Panc1 (cell line): ENCODE data around the gene NCK2. TPM values are rescaled to one million over a fixed set of nuclear protein-coding genes. Genes with fewer than 3 reads are reported as not detected.

Experiments
- ATAC-seq: fragments of 200-7000 bp; cut with Tn5 transposase; 2 replicates; pipeline ENCODE4 v1.9.1; 2020; ENCODE audit warnings: mild to moderate bottlenecking, moderate library complexity
- BruUV-seq: library from RNA; stranded (reverse); fragments of 400-500 nt; replicated peaks from 2 replicates; lab custom pipeline; 2021; lab: Mats Ljungman, UMichigan
- CTCF ChIA-PET: fragments of 300-600 bp; sonication (Branson Sonifier 250); formaldehyde crosslinking; loops from one replicate; lab custom pipeline; 2022; ENCODE audit warnings: antibody characterized with exemption; lab: Charles Lee
- POLR2A ChIA-PET: fragments of 300-600 bp; sonication (Branson Sonifier 250); formaldehyde crosslinking; loops from one replicate; lab custom pipeline; 2022; ENCODE audit warnings: antibody characterized with exemption; lab: Charles Lee
- DNase-seq: peaks from one replicate; pipeline ENCODE4 v3.0.0-alpha.2; 2010; ENCODE audit warnings: low read depth, low spot score
- H3K27ac ChIP-seq: 2 replicates; pipeline ENCODE4 v1.5.1; 2011; ENCODE audit warnings: mild to moderate bottlenecking, low read length, inconsistent platforms
- H3K27me3 ChIP-seq: fragments of 200-500 bp; sonication (Bioruptor generic); 2 replicates; pipeline ENCODE4 v1.6.0; 2014; ENCODE audit warnings: low read length, inconsistent platforms; ENCODE audit not compliant: control insufficient read depth, insufficient read depth
- H3K36me3 ChIP-seq: fragments of 200-500 bp; sonication (Bioruptor generic); 2 replicates; pipeline ENCODE4 v1.5.1; 2014; ENCODE audit warnings: inconsistent platforms, mild to moderate bottlenecking, low read length, moderate library complexity; ENCODE audit not compliant: control insufficient read depth, insufficient read depth
- H3K4me1 ChIP-seq: 2 replicates; pipeline ENCODE4 v1.5.1; 2011; ENCODE audit warnings: inconsistent platforms, mild to moderate bottlenecking, low read length, moderate library complexity; ENCODE audit not compliant: control insufficient read depth, insufficient read depth
- H3K4me3 ChIP-seq, 2 experiments: 2 replicates each; pipeline ENCODE4 v1.5.1; 2011 to 2012; ENCODE audit warnings: low read depth in 2 of 2, low read length in 2 of 2, mild to moderate bottlenecking in 2 of 2, inconsistent platforms in 1 of 2, moderate library complexity in 1 of 2
- H3K9me3 ChIP-seq: fragments of 200-500 bp; sonication (Bioruptor generic); 2 replicates; pipeline ENCODE4 v1.5.1; 2014; ENCODE audit warnings: low read depth, mild to moderate bottlenecking, inconsistent platforms, low read length, moderate library complexity; ENCODE audit not compliant: control insufficient read depth, insufficient read depth
- CTCF ChIP-seq: fragments of 450-650 bp; IDR thresholded peaks from 2 replicates; pipeline ENCODE4 v1.5.1; 2017; ENCODE audit warnings: mild to moderate bottlenecking
- POLR2AphosphoS5 ChIP-seq: IDR thresholded peaks from 2 replicates; pipeline ENCODE4 v1.6.1; 2012; ENCODE audit warnings: mild to moderate bottlenecking, low read depth, low read length, moderate library complexity
- SIN3A ChIP-seq: IDR thresholded peaks from 2 replicates; pipeline ENCODE4 v1.6.1; 2012; ENCODE audit warnings: low read depth, mild to moderate bottlenecking, low read length, moderate library complexity, borderline replicate concordance; ENCODE audit not compliant: insufficient read depth
- TCF7L2 ChIP-seq: IDR thresholded peaks from 2 replicates; pipeline ENCODE4 v1.6.1; 2011; ENCODE audit warnings: mild to moderate bottlenecking, low read depth, low read length, inconsistent platforms
- in situ Hi-C: cut with HindIII; loops from 2 replicates; pipeline ENCODE4 v1.10.0; 2016; ENCODE audit warnings: low sequenced_read_pairs, low pct_unique_long_range_greater_than_20kb
- intact Hi-C: fragments of 100-400 bp; cut with micrococcal nuclease; formaldehyde crosslinking; loops from one replicate; pipeline ENCODE4 v1.10.0; 2022; ENCODE audit not compliant: unreplicated experiment
- total RNA-seq: library from RNA; stranded (reverse); gene quantifications from one replicate; pipeline ENCODE4 v1.2.1, GENCODE V29; 2021; ENCODE audit not compliant: unreplicated experiment
- TF ChIP-seq, protein P1 (sequence below), 2 experiments: IDR thresholded peaks; 2 replicates each; pipeline ENCODE4 v1.6.1; 2011 to 2012; ENCODE audit warnings: low read depth in 2 of 2, control low read depth in 1 of 2, low read length in 1 of 2, mild to moderate bottlenecking in 1 of 2, moderate library complexity in 1 of 2; ENCODE audit not compliant: insufficient read depth in 1 of 2

NCK2 gene
- total RNA-seq, 1 experiment from 2014 or later: 60.7 TPM

- no peaks in the 10 kb centered on the region for H3K4me1 ChIP-seq
- TF ChIP-seq POLR2AphosphoS5 (no peak), SIN3A (no peak), CTCF (no peak), TCF7L2 (no peak)
- TF ChIP-seq, protein P1, sequence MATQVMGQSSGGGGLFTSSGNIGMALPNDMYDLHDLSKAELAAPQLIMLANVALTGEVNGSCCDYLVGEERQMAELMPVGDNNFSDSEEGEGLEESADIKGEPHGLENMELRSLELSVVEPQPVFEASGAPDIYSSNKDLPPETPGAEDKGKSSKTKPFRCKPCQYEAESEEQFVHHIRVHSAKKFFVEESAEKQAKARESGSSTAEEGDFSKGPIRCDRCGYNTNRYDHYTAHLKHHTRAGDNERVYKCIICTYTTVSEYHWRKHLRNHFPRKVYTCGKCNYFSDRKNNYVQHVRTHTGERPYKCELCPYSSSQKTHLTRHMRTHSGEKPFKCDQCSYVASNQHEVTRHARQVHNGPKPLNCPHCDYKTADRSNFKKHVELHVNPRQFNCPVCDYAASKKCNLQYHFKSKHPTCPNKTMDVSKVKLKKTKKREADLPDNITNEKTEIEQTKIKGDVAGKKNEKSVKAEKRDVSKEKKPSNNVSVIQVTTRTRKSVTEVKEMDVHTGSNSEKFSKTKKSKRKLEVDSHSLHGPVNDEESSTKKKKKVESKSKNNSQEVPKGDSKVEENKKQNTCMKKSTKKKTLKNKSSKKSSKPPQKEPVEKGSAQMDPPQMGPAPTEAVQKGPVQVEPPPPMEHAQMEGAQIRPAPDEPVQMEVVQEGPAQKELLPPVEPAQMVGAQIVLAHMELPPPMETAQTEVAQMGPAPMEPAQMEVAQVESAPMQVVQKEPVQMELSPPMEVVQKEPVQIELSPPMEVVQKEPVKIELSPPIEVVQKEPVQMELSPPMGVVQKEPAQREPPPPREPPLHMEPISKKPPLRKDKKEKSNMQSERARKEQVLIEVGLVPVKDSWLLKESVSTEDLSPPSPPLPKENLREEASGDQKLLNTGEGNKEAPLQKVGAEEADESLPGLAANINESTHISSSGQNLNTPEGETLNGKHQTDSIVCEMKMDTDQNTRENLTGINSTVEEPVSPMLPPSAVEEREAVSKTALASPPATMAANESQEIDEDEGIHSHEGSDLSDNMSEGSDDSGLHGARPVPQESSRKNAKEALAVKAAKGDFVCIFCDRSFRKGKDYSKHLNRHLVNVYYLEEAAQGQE (IDR thresholded peaks at IDR 0.05; ENCODE audit: insufficient read depth in 1 of 2, low read depth in 2 of 2, low read length in 1 of 2): no peak
- in situ Hi-C loops: no loop called here
- no TSS peak for BruUV-seq
- ChIA-PET CTCF (no interaction called here), POLR2A (no interaction called here)
- no peak overlapping the region for H3K27ac ChIP-seq
- no peaks in the 10 kb centered on the region for H3K36me3 ChIP-seq
- no peak for ATAC-seq
- intact Hi-C loops: no loop called here
- no peak overlapping the region for H3K4me3 ChIP-seq
- no peaks in the 10 kb centered on the region for H3K27me3 ChIP-seq
- DNase-seq: no peak
- H3K9me3 ChIP-seq: no peaks in the 10 kb centered on the region
Measured at GRCh38 chr2:105737980-105738657, 6.6 kb upstream of the NCK2 start.

DNA sequence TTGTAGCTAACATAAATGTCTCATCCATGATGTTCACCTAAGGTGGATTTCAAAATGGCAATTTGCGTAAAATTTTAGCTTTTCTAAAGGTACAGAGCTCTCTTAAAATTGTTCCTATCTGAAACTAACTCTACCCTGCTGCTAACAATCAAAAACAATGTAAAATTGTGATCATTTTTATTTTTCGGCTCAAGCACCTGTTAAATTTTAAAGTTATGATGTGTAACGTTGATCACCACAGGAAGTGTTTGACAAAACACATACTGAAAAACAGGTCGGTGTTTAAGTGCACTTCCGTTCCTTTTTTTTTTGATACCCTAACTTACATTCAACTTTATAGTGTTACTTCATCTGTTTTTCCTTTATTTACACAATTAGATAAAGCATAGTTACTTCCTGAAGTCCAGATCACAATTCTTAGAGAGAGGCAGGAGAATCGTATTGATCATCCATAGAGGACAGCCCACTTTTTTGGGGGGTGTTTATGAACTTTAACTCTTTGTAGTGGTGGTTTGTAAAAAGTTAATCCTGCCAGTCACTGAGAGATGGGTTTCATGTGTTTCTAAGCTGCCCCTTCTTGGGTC, 6.0 kb upstream of the NCK2 start:
- BruUV-seq: no TSS peak
- ChIA-PET CTCF (no interaction called here), POLR2A (no interaction called here)
- intact Hi-C loops: no loop called here
- TF ChIP-seq TCF7L2: no peak
- no peak for TF ChIP-seq CTCF
- no peak for TF ChIP-seq POLR2AphosphoS5
- no peak for TF ChIP-seq SIN3A
- TF ChIP-seq, protein P1 (IDR thresholded peaks at IDR 0.05; ENCODE audit: insufficient read depth in 1 of 2, low read depth in 2 of 2, low read length in 1 of 2): no peak
- no peak overlapping the region for H3K27ac ChIP-seq
- H3K27me3 ChIP-seq: no peaks in the 10 kb centered on the region
- in situ Hi-C loops: no loop called here
- H3K4me3 ChIP-seq: no peak overlapping the region
- DNase-seq (no peak), ATAC-seq (no peak)
- H3K4me1 ChIP-seq: no peaks in the 10 kb centered on the region
- H3K9me3 ChIP-seq: no peaks in the 10 kb centered on the region
- H3K36me3 ChIP-seq: no peaks in the 10 kb centered on the region
